ENCODE results near the gene SLC5A9. TPM values are rescaled to one million over a fixed set of nuclear protein-coding genes. Genes with fewer than 3 reads are reported as not detected.
"Not testable (repeated sequence)": the region's sequence is repeated elsewhere in the genome, so short reads cannot be mapped to it uniquely, and the experiment has no call there.

SLC5A9 gene
- total RNA-seq, 1 donor from 2014 or later = 0.40 TPM

GRCh38 chr1:48232722-48233121 is 10.2 kb downstream of the SLC5A9 start:
- ATAC-seq (no peak), DNase-seq (ENCODE audit: low spot score) (no peak)
- intact Hi-C loops (cut with DNase I) = no loop called here

DNA sequence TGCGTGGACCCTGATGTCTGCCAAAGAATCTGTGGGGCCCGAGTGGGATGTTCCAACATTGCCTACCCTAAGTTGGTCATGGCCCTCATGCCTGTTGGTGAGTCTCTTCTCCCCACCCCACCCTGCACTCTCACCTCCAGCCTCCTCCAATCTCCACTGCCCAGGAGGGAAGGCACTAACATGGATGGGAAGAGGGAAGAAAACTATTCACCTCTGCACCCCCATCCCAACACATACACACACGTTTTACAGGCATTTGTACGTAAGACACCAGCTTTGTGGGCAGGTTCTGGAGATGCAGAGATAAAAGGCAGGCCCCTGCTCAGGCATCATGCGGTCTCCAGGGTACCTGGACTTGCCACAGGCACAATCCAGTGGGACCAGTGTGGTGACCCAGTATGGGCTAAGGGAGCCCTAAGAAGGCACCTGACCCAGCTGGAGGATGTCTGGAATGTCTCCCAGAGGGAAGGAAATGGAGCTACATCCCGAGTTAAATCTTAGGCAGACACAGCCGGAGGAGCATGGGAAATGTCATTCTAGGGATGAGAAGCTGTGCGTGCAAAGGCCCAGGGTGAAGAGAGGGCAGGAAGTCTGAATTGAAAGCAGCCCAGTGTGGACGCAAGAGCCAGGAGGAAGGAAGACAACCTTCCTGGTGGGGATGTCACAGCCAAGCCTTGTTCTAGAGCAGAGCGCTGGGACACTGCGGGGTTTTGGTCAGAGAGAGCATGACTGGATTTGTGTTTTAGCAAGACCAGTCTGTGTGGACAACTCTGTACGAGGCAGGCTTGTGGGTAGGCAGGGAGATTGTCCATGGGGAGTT is 11.4 kb downstream of the SLC5A9 start:
- ATAC-seq (no peak), DNase-seq (ENCODE audit: low spot score) (no peak)
- intact Hi-C loops (cut with DNase I) = no loop called here

DNA sequence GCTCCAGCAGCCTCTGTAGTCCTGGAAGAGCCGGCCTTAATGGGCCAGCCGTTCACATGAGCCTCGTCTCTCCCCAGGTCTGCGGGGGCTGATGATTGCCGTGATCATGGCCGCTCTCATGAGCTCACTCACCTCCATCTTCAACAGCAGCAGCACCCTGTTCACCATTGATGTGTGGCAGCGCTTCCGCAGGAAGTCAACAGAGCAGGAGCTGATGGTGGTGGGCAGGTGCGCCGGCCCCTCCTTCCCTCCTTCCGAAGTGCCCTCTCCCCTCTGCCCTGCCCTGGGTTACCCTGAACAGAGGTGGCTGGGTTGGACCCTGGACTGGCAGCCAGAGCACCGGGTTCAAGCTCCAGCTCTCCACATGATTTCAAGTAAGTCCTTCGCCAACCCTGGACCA is 13.1 kb downstream of the SLC5A9 start:
- DNase-seq (ENCODE audit: low spot score) (no peak), ATAC-seq (no peak)
- intact Hi-C loops (cut with DNase I) = no loop called here

- ATAC-seq = peak; percentile 62
- no peak for DNase-seq (ENCODE audit: low spot score)
- intact Hi-C loops (cut with DNase I) = no loop called here
Measured at GRCh38 chr1:48236716-48237470, 14.4 kb downstream of the SLC5A9 start.

DNA sequence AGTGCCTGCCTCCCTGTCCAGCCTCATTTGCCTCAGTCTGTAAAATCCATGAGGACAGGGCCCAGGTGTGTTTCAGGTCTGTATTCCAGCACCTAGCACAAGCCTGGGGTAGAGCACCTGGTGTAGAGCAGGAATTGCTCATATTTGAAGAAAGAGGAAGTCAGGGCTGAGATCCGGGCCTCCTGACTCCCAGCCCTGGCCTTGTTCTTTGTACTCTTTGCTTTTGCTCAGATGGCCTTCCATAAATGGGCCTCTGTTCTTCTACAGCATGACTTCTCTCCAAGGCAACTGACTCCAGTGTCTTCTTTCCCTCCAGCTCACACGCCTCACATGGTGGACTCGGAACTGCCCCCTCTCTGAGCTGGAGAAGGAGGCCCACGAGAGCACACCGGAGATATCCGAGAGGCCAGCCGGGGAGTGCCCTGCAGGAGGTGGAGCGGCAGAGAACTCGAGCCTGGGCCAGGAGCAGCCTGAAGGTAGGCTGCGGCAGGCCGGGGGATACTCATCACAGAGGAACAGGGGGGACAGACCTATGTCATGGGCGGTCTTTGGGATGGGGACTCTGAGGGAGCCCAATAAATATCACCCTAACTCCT is 19.7 kb downstream of the SLC5A9 start:
- ATAC-seq (no peak), DNase-seq (ENCODE audit: low spot score) (no peak)
- intact Hi-C loops (cut with DNase I) = no loop called here

DNA sequence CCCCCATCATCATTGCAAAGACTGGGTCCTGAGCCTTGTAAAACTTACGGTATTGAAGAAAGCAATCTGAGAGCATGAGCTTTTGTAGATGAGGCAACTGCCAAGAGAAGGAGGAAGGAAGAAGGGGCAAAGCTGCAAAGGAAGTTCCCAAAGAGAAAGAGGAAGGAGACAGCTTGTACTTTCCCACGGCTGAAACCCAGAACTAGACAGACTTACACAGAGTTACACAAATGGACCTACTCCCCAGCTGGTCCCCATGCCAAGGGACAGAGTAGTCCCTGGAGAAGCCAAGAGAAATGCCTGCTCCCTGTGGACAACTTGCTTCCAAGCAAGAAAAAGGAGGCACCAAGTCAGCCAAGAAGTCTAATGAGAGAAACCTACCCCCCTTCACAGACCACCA is 22.6 kb downstream of the SLC5A9 start:
- ATAC-seq = peak; percentile 56
- no peak for DNase-seq (ENCODE audit: low spot score)
- intact Hi-C loops (cut with DNase I) = no loop called here

- intact Hi-C loops (cut with DNase I) = no loop called here
- ATAC-seq = peak; percentile 50
- no peak for DNase-seq (ENCODE audit: low spot score)
Measured at GRCh38 chr1:48246727-48247126, 24.2 kb downstream of the SLC5A9 start.

DNA sequence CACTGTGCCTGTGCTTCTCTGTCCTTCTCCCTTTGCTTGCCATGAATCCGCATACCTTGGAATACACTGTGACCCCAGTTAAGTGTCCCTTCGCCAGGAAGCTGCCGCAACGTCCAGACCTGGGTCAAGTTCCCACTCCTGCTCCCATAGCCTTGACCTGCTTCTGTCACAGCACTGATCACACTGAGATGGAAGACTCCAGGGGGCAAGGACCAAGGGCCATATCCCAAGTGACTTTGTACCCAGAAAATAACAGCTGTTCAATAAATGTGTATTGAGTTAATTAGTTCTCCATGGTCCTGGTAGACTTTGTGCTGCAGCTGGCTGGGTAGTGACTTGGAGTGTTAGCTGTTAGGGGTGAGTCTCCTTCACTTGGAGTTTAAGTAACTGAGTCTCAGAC is 25.8 kb downstream of the SLC5A9 start:
- DNase-seq (ENCODE audit: low spot score) (no peak), ATAC-seq (no peak)
- intact Hi-C loops (cut with DNase I) = no loop called here

DNA sequence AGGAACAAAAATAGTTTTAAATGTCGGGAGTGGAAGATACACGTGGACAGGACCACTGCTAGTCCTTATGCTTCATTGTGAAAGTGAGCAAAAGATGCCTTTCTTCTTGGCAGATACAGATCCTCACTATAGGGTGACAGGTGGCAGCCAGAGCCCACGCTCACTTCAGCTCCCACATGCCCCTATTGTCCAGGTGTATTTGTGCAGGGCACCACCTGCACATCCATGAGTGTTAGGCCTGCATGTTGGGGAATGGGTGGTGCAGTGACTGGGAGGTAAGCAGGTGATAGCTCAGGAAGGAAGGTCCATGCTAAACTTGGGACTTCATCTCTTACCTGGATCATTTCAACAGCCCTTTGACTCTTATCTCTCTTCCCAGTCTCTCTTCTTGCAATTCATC is 27.4 kb downstream of the SLC5A9 start:
- no peak for ATAC-seq
- intact Hi-C loops (cut with DNase I) = no loop called here

DNA sequence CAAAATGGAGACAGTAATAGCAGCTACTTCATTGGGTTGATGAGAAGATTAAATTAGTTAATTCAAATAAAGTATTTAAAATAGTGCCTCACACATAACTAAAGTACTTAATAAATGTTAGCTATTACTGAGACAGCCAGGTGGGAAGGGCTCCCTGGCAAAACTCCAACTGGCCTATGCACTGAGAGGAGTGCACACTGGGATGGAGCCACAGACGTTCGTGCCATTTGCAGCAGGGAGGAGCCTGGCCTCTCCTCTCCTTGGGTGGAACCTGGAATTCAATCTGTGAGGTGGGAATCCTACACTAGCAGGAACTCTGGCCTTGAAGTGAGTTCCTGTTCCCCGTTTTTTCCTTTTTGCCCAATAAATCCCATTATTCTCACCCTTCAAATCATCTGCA is 28.1 kb downstream of the SLC5A9 start:
- DNase-seq (ENCODE audit: low spot score) (no peak), ATAC-seq (no peak)
- intact Hi-C loops (cut with DNase I) = no loop called here

More for the DNA sequence above, 27.4 kb downstream of the SLC5A9 start:
- DNase-seq (ENCODE audit: low spot score) = no peak

DNA sequence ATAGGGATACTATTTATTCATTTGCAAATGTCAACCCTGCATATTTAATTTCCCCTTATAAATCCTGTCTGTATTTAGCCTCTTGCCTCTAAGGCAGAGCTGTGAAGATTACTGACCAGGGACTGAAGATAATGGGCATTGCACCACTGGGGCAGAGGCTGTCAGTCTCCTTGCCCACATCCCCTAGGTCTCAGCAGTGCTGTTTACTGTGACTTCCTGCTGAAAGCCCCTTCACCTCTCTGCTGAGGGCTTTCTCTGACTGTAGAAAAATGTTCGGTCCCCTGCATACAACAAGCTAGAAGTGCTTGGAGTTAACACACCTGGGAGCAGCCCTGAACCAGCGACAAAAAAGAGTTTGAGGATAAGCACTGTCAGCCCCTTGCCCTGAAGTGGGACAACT is 28.8 kb downstream of the SLC5A9 start:
- intact Hi-C loops (cut with DNase I) = no loop called here
- no peak for DNase-seq (ENCODE audit: low spot score)
- no peak for ATAC-seq

DNA sequence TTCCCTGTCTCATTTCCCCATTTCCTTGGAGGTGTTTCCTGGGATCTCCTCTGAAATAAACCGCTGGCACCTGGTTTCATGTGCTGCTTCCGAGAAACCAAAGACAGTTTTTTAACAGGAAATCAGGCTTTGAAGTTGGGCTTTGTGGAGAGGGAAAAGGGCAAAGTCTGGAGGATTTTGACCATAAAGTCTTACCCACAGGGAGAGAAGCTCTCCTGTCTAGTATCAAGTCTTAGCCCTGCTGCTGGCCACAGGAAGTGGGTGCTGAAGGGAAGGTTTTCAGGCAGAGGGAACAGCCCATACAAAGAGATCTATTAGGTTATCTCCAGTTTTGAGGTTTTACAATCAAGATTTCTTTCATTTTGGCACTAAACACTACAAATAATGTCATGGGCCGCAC is 29.3 kb downstream of the SLC5A9 start:
- intact Hi-C loops (cut with DNase I) = no loop called here
- ATAC-seq = no peak
- DNase-seq (ENCODE audit: low spot score) = no peak

DNA sequence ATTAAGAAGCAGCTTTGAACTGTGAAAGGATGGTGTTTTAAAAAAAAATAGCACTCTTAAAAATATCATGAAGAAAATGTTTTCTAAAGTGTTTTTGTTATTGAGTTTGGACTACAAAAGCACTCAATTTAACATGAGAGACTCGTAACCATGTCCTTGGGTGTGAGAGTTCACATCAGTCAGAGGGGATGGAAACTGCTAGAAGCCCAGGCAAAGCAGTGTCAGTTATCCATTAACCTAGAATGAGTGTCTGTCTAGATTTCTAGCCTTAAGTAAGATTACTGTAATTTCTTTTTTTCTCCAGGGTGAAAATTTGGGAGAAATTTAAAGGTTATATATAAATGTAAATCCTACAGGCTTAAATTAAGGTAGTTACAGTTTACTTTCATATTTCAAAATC is 31.7 kb downstream of the SLC5A9 start:
- DNase-seq (ENCODE audit: low spot score) (no peak), ATAC-seq (no peak)
- intact Hi-C loops (cut with DNase I) = no loop called here

DNA sequence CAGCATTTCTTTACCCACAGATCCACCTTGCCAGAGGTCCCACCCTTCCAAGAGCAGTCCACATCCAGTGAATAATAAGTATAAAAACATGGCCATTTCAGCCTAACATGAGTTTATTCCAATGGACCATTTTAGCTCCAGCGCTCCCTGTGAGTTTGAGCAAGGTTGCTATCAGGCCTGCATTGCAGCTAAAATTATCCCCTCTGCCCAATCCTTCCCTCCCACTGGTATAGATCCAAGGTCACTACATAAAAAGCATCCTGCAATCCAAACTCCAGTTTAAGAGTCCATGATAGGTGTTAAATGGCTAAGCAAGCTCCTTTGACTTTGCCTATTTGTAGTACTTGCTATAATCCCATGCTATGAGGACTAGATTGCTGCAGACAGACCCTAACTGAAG is 35.6 kb downstream of the SLC5A9 start:
- DNase-seq (ENCODE audit: low spot score) (no peak), ATAC-seq (no peak)
- intact Hi-C loops (cut with DNase I) = no loop called here

DNA sequence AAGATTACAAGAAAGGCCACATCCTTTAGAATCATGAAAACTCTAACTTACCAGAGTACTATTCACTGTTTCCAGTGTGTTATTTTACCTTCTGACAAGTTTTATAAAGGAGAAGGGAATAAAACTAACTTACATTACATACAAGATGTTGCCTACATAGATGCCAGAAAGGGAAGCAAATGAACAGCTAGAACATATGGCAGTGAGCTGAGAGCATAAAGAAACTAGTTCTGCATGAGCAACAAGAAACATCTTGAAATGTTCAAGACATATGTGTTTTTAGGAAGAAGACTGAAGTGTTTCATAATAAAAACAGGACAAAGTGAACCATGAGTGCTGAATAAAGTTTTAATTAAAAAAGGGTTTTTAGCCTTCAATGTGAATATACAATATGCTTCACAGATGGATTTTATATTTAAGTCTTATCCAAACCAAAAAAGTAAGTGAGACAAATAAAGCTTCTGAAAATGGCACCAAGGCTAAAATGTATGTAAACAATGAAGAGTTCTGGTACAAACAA is 39.4 kb downstream of the SLC5A9 start:
- intact Hi-C loops (cut with DNase I) = no loop called here
- ATAC-seq = no peak
- no peak for DNase-seq (ENCODE audit: low spot score)

- no peak for ATAC-seq
- intact Hi-C loops (cut with DNase I) = no loop called here
Measured at GRCh38 chr1:48263041-48263440, 40.5 kb downstream of the SLC5A9 start.

GRCh38 chr1:48266576-48266975 is 44.1 kb downstream of the SLC5A9 start:
- DNase-seq (ENCODE audit: low spot score) (no peak), ATAC-seq (no peak)
- intact Hi-C loops (cut with DNase I) = no loop called here

More at GRCh38 chr1:48263041-48263440, 40.5 kb downstream of the SLC5A9 start:
- no peak for DNase-seq (ENCODE audit: low spot score)

- not testable (repeated sequence) for DNase-seq (ENCODE audit: low spot score); ATAC-seq
Measured at GRCh38 chr1:48277437-48277836, 54.9 kb downstream of the SLC5A9 start.

DNA sequence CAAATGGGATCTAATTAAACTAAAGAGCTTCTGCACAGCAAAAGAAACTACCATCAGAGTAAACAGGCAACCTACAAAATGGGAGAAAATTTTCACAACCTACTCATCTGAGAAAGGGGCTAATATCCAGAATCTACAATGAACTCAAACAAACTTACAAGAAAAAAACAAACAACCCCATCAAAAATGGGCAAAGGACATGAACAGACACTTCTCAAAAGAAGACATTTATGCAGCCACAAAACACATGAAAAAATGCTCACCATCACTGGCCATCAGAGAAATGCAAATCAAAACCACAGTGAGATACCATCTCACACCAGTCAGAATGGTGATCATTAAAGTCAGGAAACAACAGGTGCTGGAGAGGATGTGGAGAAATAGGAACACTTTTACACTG is 59.8 kb downstream of the SLC5A9 start:
- ATAC-seq; intact Hi-C loops (cut with DNase I); DNase-seq (ENCODE audit: low spot score): not testable (repeated sequence)

More at GRCh38 chr1:48277437-48277836, 54.9 kb downstream of the SLC5A9 start:
- intact Hi-C loops (cut with DNase I) = not testable (repeated sequence)
